Measurements from ENCODE around the gene ATG13. TPM values are rescaled to one million over a fixed set of nuclear protein-coding genes. Genes with fewer than 3 reads are reported as not detected.

The ATG13 gene
- total and polyA plus RNA-seq, 2 of the 8 experiments (the other 6 are each of a cell fraction or from before 2014, with no cell fraction given), result 65.0 to 77.4 TPM

GRCh38 chr11:46694072-46694471 is 76.7 kb downstream of the ATG13 start (continued):
- TF ChIP-seq, protein P1, sequence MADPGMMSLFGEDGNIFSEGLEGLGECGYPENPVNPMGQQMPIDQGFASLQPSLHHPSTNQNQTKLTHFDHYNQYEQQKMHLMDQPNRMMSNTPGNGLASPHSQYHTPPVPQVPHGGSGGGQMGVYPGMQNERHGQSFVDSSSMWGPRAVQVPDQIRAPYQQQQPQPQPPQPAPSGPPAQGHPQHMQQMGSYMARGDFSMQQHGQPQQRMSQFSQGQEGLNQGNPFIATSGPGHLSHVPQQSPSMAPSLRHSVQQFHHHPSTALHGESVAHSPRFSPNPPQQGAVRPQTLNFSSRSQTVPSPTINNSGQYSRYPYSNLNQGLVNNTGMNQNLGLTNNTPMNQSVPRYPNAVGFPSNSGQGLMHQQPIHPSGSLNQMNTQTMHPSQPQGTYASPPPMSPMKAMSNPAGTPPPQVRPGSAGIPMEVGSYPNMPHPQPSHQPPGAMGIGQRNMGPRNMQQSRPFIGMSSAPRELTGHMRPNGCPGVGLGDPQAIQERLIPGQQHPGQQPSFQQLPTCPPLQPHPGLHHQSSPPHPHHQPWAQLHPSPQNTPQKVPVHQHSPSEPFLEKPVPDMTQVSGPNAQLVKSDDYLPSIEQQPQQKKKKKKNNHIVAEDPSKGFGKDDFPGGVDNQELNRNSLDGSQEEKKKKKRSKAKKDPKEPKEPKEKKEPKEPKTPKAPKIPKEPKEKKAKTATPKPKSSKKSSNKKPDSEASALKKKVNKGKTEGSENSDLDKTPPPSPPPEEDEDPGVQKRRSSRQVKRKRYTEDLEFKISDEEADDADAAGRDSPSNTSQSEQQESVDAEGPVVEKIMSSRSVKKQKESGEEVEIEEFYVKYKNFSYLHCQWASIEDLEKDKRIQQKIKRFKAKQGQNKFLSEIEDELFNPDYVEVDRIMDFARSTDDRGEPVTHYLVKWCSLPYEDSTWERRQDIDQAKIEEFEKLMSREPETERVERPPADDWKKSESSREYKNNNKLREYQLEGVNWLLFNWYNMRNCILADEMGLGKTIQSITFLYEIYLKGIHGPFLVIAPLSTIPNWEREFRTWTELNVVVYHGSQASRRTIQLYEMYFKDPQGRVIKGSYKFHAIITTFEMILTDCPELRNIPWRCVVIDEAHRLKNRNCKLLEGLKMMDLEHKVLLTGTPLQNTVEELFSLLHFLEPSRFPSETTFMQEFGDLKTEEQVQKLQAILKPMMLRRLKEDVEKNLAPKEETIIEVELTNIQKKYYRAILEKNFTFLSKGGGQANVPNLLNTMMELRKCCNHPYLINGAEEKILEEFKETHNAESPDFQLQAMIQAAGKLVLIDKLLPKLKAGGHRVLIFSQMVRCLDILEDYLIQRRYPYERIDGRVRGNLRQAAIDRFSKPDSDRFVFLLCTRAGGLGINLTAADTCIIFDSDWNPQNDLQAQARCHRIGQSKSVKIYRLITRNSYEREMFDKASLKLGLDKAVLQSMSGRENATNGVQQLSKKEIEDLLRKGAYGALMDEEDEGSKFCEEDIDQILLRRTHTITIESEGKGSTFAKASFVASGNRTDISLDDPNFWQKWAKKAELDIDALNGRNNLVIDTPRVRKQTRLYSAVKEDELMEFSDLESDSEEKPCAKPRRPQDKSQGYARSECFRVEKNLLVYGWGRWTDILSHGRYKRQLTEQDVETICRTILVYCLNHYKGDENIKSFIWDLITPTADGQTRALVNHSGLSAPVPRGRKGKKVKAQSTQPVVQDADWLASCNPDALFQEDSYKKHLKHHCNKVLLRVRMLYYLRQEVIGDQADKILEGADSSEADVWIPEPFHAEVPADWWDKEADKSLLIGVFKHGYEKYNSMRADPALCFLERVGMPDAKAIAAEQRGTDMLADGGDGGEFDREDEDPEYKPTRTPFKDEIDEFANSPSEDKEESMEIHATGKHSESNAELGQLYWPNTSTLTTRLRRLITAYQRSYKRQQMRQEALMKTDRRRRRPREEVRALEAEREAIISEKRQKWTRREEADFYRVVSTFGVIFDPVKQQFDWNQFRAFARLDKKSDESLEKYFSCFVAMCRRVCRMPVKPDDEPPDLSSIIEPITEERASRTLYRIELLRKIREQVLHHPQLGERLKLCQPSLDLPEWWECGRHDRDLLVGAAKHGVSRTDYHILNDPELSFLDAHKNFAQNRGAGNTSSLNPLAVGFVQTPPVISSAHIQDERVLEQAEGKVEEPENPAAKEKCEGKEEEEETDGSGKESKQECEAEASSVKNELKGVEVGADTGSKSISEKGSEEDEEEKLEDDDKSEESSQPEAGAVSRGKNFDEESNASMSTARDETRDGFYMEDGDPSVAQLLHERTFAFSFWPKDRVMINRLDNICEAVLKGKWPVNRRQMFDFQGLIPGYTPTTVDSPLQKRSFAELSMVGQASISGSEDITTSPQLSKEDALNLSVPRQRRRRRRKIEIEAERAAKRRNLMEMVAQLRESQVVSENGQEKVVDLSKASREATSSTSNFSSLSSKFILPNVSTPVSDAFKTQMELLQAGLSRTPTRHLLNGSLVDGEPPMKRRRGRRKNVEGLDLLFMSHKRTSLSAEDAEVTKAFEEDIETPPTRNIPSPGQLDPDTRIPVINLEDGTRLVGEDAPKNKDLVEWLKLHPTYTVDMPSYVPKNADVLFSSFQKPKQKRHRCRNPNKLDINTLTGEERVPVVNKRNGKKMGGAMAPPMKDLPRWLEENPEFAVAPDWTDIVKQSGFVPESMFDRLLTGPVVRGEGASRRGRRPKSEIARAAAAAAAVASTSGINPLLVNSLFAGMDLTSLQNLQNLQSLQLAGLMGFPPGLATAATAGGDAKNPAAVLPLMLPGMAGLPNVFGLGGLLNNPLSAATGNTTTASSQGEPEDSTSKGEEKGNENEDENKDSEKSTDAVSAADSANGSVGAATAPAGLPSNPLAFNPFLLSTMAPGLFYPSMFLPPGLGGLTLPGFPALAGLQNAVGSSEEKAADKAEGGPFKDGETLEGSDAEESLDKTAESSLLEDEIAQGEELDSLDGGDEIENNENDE (IDR thresholded peaks at IDR 0.05; ENCODE audit: insufficient replicate concordance, low read length), result no peak
- TF ChIP-seq EGR1 (IDR thresholded peaks at IDR 0.05; ENCODE audit: borderline replicate concordance, low read depth, low read length) (no peak), SIN3A (conservative IDR thresholded peaks at IDR 0.05 in 1 of 2, IDR thresholded peaks at IDR 0.05 in 1 of 2; ENCODE audit: low read depth in 1 of 2, low read length in 2 of 2) (no peak), GABPA (IDR thresholded peaks at IDR 0.05; ENCODE audit: borderline replicate concordance, insufficient read depth, low read length) (no peak), SP1 (IDR thresholded peaks at IDR 0.05; ENCODE audit: low read depth, low read length) (no peak), HDAC2 (IDR thresholded peaks at IDR 0.05; ENCODE audit: borderline replicate concordance in 1 of 2, low read depth in 2 of 2, low read length in 2 of 2) (no peak)
- TF ChIP-seq, protein P2, sequence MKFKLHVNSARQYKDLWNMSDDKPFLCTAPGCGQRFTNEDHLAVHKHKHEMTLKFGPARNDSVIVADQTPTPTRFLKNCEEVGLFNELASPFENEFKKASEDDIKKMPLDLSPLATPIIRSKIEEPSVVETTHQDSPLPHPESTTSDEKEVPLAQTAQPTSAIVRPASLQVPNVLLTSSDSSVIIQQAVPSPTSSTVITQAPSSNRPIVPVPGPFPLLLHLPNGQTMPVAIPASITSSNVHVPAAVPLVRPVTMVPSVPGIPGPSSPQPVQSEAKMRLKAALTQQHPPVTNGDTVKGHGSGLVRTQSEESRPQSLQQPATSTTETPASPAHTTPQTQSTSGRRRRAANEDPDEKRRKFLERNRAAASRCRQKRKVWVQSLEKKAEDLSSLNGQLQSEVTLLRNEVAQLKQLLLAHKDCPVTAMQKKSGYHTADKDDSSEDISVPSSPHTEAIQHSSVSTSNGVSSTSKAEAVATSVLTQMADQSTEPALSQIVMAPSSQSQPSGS (IDR thresholded peaks at IDR 0.05; ENCODE audit: low read length), result no peak

All from H1 (cell line).